Measurements from ENCODE around the gene RALGPS1.

- TF ChIP-seq EZH2 (optimal IDR thresholded peaks at IDR 0.05; ENCODE audit: low read depth, low read length) (no peak), CTCF (IDR thresholded peaks at IDR 0.05; ENCODE audit: low read length) (no peak), EZH2phosphoT487 (IDR thresholded peaks at IDR 0.05; ENCODE audit: low read length) (no peak)
Observed at GRCh38 chr9:127114606-127115005, 200.0 kb downstream of the RALGPS1 start.
